Activated B cell treated with CpG ODN at 0.5 μM for 24 hours (primary cell): ENCODE results near the gene GTF2F1. TPM values are rescaled to one million over a fixed set of nuclear protein-coding genes. Genes with fewer than 3 reads are reported as not detected.
A peak's percentile ranks its signal among the peaks of the same experiment; 100 is the strongest.

Source experiments
- ATAC-seq: fragments of 200-7000 bp; cut with Tn5 transposase; one replicate; pipeline ENCODE4 v1.10.0; 2021; ENCODE audit warnings: low read depth, mild to moderate bottlenecking, moderate library complexity
- CTCF ChIA-PET: fragments of 350-600 bp; sonication (Branson Sonifier 250); formaldehyde crosslinking; loops from one replicate; lab custom pipeline; 2021; ENCODE audit warnings: antibody characterized with exemption; lab: Charles Lee
- POLR2A ChIA-PET: fragments of 350-600 bp; sonication (Branson Sonifier 250); formaldehyde crosslinking; loops from one replicate; lab custom pipeline; 2021; ENCODE audit warnings: antibody characterized with exemption; lab: Charles Lee
- DNase-seq: peaks from one replicate; pipeline ENCODE4 v3.0.0; 2022
- H3K27ac Mint-ChIP-seq: one replicate; pipeline ENCODE4 v1.8.0; 2020; ENCODE audit warnings: mixed read lengths
- H3K27me3 Mint-ChIP-seq: one replicate; pipeline ENCODE4 v1.8.0; 2021; ENCODE audit warnings: mixed read lengths
- H3K36me3 Mint-ChIP-seq: one replicate; pipeline ENCODE4 v1.8.0; 2021; ENCODE audit warnings: low read depth, mixed read lengths
- H3K4me1 Mint-ChIP-seq: one replicate; pipeline ENCODE4 v1.8.0; 2021; ENCODE audit warnings: mixed read lengths
- H3K4me3 Mint-ChIP-seq: one replicate; pipeline ENCODE4 v1.8.0; 2020; ENCODE audit warnings: mild to moderate bottlenecking, mixed read lengths
- H3K9me3 Mint-ChIP-seq: one replicate; pipeline ENCODE4 v1.8.0; 2020; ENCODE audit warnings: mixed read lengths
- intact Hi-C: fragments of 100-400 bp; cut with micrococcal nuclease; formaldehyde crosslinking; loops from one replicate; pipeline ENCODE4 v1.15.1; 2024
- total RNA-seq: library from RNA; stranded (reverse); gene quantifications from 2 replicates; pipeline ENCODE4 v1.2.3, GENCODE V29; 2022
- TF ChIP-seq, protein P1 (sequence below): fragments of 200-600 bp; IDR thresholded peaks from one replicate; pipeline ENCODE4 v1.8.0; 2022; ENCODE audit warnings: antibody characterized with exemption, mild to moderate bottlenecking

Gene GTF2F1
- total RNA-seq, 1 donor from 2014 or later: 67.6 TPM

DNA sequence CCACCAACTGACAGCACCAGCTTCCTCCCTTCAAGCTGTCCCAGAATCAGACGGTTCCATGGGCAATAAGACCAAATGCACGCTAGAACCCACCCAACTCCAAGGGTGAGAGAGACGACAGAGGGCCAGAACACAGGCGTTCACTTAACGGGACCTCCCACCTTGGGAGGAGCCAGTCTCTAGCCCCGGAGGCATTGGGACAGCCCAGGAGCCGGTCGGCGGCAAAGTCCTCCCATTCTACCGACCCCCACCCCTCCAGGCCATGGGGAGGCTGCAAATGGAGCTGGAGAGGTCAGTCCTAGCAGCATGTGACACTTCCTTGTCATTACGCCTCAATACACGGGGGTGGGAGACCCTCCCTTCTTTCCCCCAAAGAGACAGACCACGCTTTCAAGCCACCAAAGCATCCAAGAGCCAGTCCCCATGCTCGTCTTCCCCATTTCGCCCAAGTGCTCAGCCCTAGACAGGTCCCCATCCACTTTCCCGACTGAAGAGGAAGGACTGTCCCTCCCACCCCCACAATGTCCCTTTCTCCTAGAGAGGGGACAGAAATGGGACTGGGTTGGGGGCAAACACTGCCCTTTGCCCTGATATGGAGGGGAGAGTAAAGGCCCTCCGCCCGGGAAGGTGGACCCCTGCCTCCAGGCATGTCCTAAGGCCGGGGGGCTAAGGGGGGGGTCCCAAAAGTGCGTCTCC is 30.7 kb upstream of the GTF2F1 start:
- intact Hi-C loops: loop anchor here (1.0 to 10.0 kb wide), 4 partner anchors 151 to 699 kb away; partner anchors contain the start of genes CATSPERD and LONP1
- Mint-ChIP-seq H3K27me3 (no peaks in the 10 kb centered on the region), H3K4me3 (peak overlapping the region; percentile 82), H3K9me3 (no peaks in the 10 kb centered on the region), H3K36me3 (peaks cover 46% of the 10 kb centered on the region), H3K27ac (peak overlapping the region; percentile 5), H3K4me1 (peaks cover 30% of the 10 kb centered on the region)
- DNase-seq: no peak
- POLR2A ChIA-PET: interaction anchor here (0.7 to 2.8 kb wide), 6 partner anchors 30 to 440 kb away, joined by 3 to 16 read pairs (median 9); partner anchors contain the start of genes ALKBH7, DENND1C, GTF2F1 and SLC25A23
- no peak for ATAC-seq
- CTCF ChIA-PET: no interaction called here
- TF ChIP-seq, protein P1, sequence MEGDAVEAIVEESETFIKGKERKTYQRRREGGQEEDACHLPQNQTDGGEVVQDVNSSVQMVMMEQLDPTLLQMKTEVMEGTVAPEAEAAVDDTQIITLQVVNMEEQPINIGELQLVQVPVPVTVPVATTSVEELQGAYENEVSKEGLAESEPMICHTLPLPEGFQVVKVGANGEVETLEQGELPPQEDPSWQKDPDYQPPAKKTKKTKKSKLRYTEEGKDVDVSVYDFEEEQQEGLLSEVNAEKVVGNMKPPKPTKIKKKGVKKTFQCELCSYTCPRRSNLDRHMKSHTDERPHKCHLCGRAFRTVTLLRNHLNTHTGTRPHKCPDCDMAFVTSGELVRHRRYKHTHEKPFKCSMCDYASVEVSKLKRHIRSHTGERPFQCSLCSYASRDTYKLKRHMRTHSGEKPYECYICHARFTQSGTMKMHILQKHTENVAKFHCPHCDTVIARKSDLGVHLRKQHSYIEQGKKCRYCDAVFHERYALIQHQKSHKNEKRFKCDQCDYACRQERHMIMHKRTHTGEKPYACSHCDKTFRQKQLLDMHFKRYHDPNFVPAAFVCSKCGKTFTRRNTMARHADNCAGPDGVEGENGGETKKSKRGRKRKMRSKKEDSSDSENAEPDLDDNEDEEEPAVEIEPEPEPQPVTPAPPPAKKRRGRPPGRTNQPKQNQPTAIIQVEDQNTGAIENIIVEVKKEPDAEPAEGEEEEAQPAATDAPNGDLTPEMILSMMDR: no peak

DNA sequence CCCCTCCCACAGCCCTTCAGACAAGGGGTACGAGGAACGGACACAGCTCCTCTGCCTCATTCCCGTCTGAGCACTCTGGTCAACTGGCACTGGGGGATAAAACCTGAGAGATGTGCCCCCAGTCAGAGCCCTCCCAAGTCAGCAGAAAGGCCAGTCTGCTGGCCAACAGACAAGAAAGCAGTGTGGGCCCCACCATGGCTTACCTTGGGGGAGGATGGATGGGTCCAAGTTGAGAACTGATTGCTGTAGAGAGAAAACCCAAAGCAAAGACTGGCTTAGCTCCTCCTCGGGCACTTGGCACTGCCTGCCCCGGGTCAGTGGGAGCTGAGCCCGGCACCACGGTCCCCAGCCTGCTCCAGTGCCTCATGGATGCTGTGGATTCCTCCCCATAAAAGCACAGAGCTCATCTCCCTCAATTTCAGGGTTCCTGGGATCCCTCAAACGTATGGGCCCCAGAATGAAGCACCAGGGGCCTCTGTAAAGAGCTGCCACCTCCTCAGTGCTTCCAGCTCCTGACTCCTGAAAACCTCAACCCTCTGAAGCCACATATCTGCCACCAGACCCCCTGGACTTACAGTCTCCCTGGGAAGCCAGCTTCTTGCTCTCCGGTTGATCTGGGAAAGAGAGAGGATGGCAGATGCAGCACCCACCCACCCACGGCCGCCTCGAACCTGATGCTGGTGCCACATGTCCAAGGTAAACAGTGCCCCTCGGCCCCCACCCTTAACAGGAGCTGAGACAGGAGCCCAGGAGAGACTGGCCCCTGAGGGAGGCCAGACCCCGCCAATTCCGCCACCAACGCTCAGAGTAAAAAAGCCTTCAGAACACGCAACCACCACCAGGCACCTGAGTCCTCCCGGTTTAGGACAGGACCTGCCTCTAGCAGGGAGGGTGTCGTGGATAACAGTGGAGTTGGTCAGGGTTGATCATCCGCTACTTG is 28.4 kb upstream of the GTF2F1 start:
- ChIA-PET CTCF (interaction anchor here (0.8 kb wide), 1 partner anchor 10 kb away, joined by 3 read pairs; no protein-coding TSS in a partner anchor), POLR2A (interaction anchor here (0.5 kb wide), 2 partner anchors 16 to 1407 kb away, joined by 3 read pairs; no protein-coding TSS in a partner anchor)
- H3K27ac Mint-ChIP-seq: no peak overlapping the region
- peaks cover 30% of the 10 kb centered on the region for H3K4me1 Mint-ChIP-seq
- ATAC-seq: no peak
- no peaks in the 10 kb centered on the region for H3K9me3 Mint-ChIP-seq
- DNase-seq: no peak
- TF ChIP-seq, protein P1: no peak
- intact Hi-C loops: loop anchor here (10.0 kb wide), 2 partner anchors 153 to 697 kb away; partner anchors contain the start of genes CATSPERD and LONP1
- no peaks in the 10 kb centered on the region for H3K27me3 Mint-ChIP-seq
- H3K36me3 Mint-ChIP-seq: peaks cover 67% of the 10 kb centered on the region
- no peak overlapping the region for H3K4me3 Mint-ChIP-seq

DNA sequence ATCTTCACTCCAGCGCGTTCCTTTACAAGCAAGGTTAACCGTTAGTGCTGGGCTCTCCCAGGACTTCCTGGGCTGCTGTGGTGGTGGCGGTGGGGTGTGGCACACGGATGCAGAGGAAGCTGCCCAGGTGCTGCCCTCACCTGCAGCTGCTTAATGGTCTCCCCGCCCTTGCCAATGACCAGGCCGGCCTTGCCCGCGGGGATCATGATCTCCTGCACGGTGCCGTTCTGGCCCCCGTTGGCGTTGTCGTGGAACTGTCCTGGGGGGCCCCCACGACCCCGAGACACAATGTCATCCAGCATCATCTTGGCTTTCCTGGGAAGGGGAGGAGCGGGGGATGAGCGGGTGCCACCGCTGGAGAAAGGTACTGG is 25.6 kb upstream of the GTF2F1 start:
- CTCF ChIA-PET: no interaction called here
- H3K27me3 Mint-ChIP-seq: no peaks in the 10 kb centered on the region
- TF ChIP-seq, protein P1: no peak
- ATAC-seq (no peak), DNase-seq (no peak)
- H3K36me3 Mint-ChIP-seq: peaks cover 88% of the 10 kb centered on the region
- H3K4me3 Mint-ChIP-seq: no peak overlapping the region
- POLR2A ChIA-PET: no interaction called here
- H3K27ac Mint-ChIP-seq: no peak overlapping the region
- intact Hi-C loops: no loop called here
- H3K4me1 Mint-ChIP-seq: peaks cover 20% of the 10 kb centered on the region
- no peaks in the 10 kb centered on the region for H3K9me3 Mint-ChIP-seq

DNA sequence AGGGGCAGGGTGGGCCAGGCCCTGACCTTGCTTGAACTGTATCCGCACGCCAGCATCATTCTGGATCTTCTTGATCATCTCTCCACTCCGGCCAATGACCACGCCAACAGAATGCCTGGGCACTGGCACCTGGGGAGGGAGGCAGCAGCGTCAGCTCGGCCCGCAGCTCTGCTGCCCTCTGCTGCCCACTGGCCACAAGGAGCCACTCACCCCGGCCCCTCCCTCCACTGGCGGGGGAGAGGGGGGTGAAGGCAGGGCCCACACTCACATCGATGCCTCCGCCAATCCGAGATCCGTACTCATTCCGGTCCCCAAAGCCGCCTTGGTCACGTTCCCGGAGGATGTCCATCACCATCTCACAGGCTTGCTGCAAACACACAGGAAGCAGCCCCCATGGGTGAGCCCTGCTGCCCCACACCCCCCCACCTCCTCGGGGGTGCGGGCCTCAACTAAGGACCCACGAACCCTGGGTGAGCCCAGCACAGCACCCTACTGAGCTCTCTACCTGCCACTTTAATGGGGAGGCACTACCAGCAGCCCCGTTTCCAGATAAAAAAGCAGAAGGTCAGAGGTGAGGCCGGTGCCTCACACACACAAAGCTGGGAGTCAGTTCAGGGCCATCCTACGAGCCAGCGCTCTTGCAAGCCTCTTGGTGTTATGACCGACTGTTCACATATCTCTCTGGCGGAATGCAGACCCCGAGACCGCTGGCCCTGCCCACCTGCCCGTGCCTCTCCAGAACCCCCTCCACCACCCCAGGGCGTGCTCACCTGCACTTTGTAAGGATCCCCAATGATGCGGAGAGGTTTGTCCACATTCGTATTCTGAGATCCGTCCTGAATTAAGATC is 25.0 kb upstream of the GTF2F1 start:
- Mint-ChIP-seq H3K36me3 (peaks cover 90% of the 10 kb centered on the region), H3K27me3 (no peaks in the 10 kb centered on the region), H3K9me3 (no peaks in the 10 kb centered on the region), H3K4me1 (peaks cover 14% of the 10 kb centered on the region), H3K4me3 (no peak overlapping the region), H3K27ac (no peak overlapping the region)
- intact Hi-C loops: no loop called here
- POLR2A ChIA-PET: no interaction called here
- DNase-seq (no peak), ATAC-seq (no peak)
- TF ChIP-seq, protein P1: no peak
- CTCF ChIA-PET: no interaction called here
